ENCODE measurements around the gene FKBP14. TPM values are rescaled to one million over a fixed set of nuclear protein-coding genes. Genes with fewer than 3 reads are reported as not detected.

Gene FKBP14
- 1 to 10 TPM; 4.1 to 4.6 TPM for total RNA-seq
- polyA plus RNA-seq = 1.2 TPM

GRCh38 chr7:30026229-30027064 lies at the start of gene FKBP14:
FKBP14 (minus strand) TSS chr7:30026702; CDS start chr7:30026508, 194 bp downstream.
- H3K4me1 Mint-ChIP-seq = peaks cover 31 to 44% (median 42%) of the 10 kb centered on the region in 3 donors
- Histone ChIP-seq H3K4me1 (ENCODE audit: insufficient read depth, low read length) (peaks cover 25% of the 10 kb centered on the region), H3K27ac (ENCODE audit: low read depth, low read length) (peak within 1 kb of the TSS; percentile 72), H3K36me3 (ENCODE audit: insufficient read depth, low read length) (no peaks in the 10 kb centered on the region), H3K27me3 (ENCODE audit: insufficient read depth, low read length, poor library complexity, severe bottlenecking) (no peaks in the 10 kb centered on the region), H3K9me3 (ENCODE audit: low read length) (no peaks in the 10 kb centered on the region), H3K4me3 (ENCODE audit: low read length) (peak within 1 kb of the TSS; percentile 92)
- CTCF ChIA-PET = no interaction called here
- no peaks in the 10 kb centered on the region for H3K9me3 Mint-ChIP-seq
- peak; percentile 84 to 94 (median 89) for DNase-seq
- H3K27ac Mint-ChIP-seq = peak within 1 kb of the TSS; percentile 78 to 97 (median 92)
- H3K27me3 Mint-ChIP-seq = no peaks in the 10 kb centered on the region
- H3K4me3 Mint-ChIP-seq = peak within 1 kb of the TSS in 3 of 7 donors; percentile 95 to 99 (median 96)
- POLR2A ChIA-PET = interaction anchor here (1.8 kb wide), 1 partner anchor 109 kb away, joined by 7 read pairs; the partner anchor contains the start of gene MTURN
- H3K36me3 Mint-ChIP-seq = peaks cover 0 to 22% (median 0%) of the 10 kb centered on the region in 3 donors

- Mint-ChIP-seq H3K9me3 (no peaks in the 10 kb centered on the region), H3K4me1 (peaks cover 0 to 3% (median 0%) of the 10 kb centered on the region in 3 donors), H3K4me3 (no peak overlapping the region), H3K27ac (no peak overlapping the region), H3K36me3 (peaks cover 0 to 38% (median 21%) of the 10 kb centered on the region in 3 donors), H3K27me3 (no peaks in the 10 kb centered on the region)
- no peak for DNase-seq
- H3K27ac ChIP-seq (ENCODE audit: low read depth, low read length) = no peak overlapping the region
- no peaks in the 10 kb centered on the region for H3K9me3 ChIP-seq (ENCODE audit: low read length)
- ChIA-PET CTCF (interaction anchor here (1.5 to 4.5 kb wide), 2 partner anchors 11 to 12 kb away, joined by 6 to 20 read pairs; no protein-coding TSS in a partner anchor), POLR2A (no interaction called here)
- no peaks in the 10 kb centered on the region for H3K4me1 ChIP-seq (ENCODE audit: insufficient read depth, low read length)
- H3K4me3 ChIP-seq (ENCODE audit: low read length) = no peak overlapping the region
- H3K27me3 ChIP-seq (ENCODE audit: insufficient read depth, low read length, poor library complexity, severe bottlenecking) = no peaks in the 10 kb centered on the region
- H3K36me3 ChIP-seq (ENCODE audit: insufficient read depth, low read length) = peaks cover 6% of the 10 kb centered on the region
Measured at GRCh38 chr7:30074422-30075030, 48.0 kb upstream of the FKBP14 start.

GRCh38 chr7:30072735-30073134 lies 46.2 kb upstream of the FKBP14 start:
- peaks cover 0 to 22% (median 18%) of the 10 kb centered on the region in 3 donors for H3K36me3 Mint-ChIP-seq
- Histone ChIP-seq H3K9me3 (ENCODE audit: low read length) (no peaks in the 10 kb centered on the region), H3K27me3 (ENCODE audit: insufficient read depth, low read length, poor library complexity, severe bottlenecking) (no peaks in the 10 kb centered on the region), H3K4me3 (ENCODE audit: low read length) (no peak overlapping the region), H3K36me3 (ENCODE audit: insufficient read depth, low read length) (no peaks in the 10 kb centered on the region), H3K4me1 (ENCODE audit: insufficient read depth, low read length) (no peaks in the 10 kb centered on the region), H3K27ac (ENCODE audit: low read depth, low read length) (no peak overlapping the region)
- H3K27me3 Mint-ChIP-seq = no peaks in the 10 kb centered on the region
- no peak for DNase-seq
- no peak overlapping the region for H3K27ac Mint-ChIP-seq
- POLR2A ChIA-PET = no interaction called here
- H3K9me3 Mint-ChIP-seq = no peaks in the 10 kb centered on the region
- CTCF ChIA-PET = interaction anchor here (1.2 kb wide), 1 partner anchor 85 kb away, joined by 3 read pairs; no protein-coding TSS in a partner anchor
- H3K4me1 Mint-ChIP-seq = peaks cover 0 to 3% (median 0%) of the 10 kb centered on the region in 3 donors
- no peak overlapping the region for H3K4me3 Mint-ChIP-seq

- ChIA-PET POLR2A (no interaction called here), CTCF (interaction anchor here (1.2 kb wide), 1 partner anchor 8 kb away, joined by 5 read pairs; no protein-coding TSS in a partner anchor)
Measured at GRCh38 chr7:30070052-30070451, 43.5 kb upstream of the FKBP14 start.

GRCh38 chr7:30069096-30069867 lies 42.8 kb upstream of the FKBP14 start:
- ChIA-PET POLR2A (no interaction called here), CTCF (interaction anchor here (1.2 kb wide), 1 partner anchor 7 kb away, joined by 5 read pairs; no protein-coding TSS in a partner anchor)
- no peak for DNase-seq
- Histone ChIP-seq H3K4me1 (ENCODE audit: insufficient read depth, low read length) (no peaks in the 10 kb centered on the region), H3K36me3 (ENCODE audit: insufficient read depth, low read length) (no peaks in the 10 kb centered on the region), H3K9me3 (ENCODE audit: low read length) (no peaks in the 10 kb centered on the region), H3K4me3 (ENCODE audit: low read length) (no peak overlapping the region), H3K27ac (ENCODE audit: low read depth, low read length) (no peak overlapping the region), H3K27me3 (ENCODE audit: insufficient read depth, low read length, poor library complexity, severe bottlenecking) (no peaks in the 10 kb centered on the region)
- no peaks in the 10 kb centered on the region for H3K27me3 Mint-ChIP-seq
- H3K9me3 Mint-ChIP-seq = no peaks in the 10 kb centered on the region
- peaks cover 0 to 1% (median 0%) of the 10 kb centered on the region in 3 donors for H3K4me1 Mint-ChIP-seq
- H3K27ac Mint-ChIP-seq = no peak overlapping the region
- peaks cover 0 to 31% (median 22%) of the 10 kb centered on the region in 3 donors for H3K36me3 Mint-ChIP-seq
- H3K4me3 Mint-ChIP-seq = no peak overlapping the region

More at GRCh38 chr7:30070052-30070451, 43.5 kb upstream of the FKBP14 start:
- Mint-ChIP-seq H3K27ac (no peak overlapping the region), H3K27me3 (no peaks in the 10 kb centered on the region), H3K4me3 (no peak overlapping the region), H3K36me3 (peaks cover 0 to 27% (median 16%) of the 10 kb centered on the region in 3 donors), H3K4me1 (peaks cover 0 to 3% (median 0%) of the 10 kb centered on the region in 3 donors), H3K9me3 (no peaks in the 10 kb centered on the region)
- H3K4me1 ChIP-seq (ENCODE audit: insufficient read depth, low read length) = no peaks in the 10 kb centered on the region
- no peaks in the 10 kb centered on the region for H3K36me3 ChIP-seq (ENCODE audit: insufficient read depth, low read length)
- no peaks in the 10 kb centered on the region for H3K9me3 ChIP-seq (ENCODE audit: low read length)
- no peak overlapping the region for H3K27ac ChIP-seq (ENCODE audit: low read depth, low read length)
- no peaks in the 10 kb centered on the region for H3K27me3 ChIP-seq (ENCODE audit: insufficient read depth, low read length, poor library complexity, severe bottlenecking)
- H3K4me3 ChIP-seq (ENCODE audit: low read length) = no peak overlapping the region
- no peak for DNase-seq

GRCh38 chr7:30068117-30068516 lies 41.6 kb upstream of the FKBP14 start:
- no peak for DNase-seq
- H3K36me3 ChIP-seq (ENCODE audit: insufficient read depth, low read length) = peaks cover 3% of the 10 kb centered on the region
- Mint-ChIP-seq H3K27ac (no peak overlapping the region), H3K36me3 (peaks cover 0 to 42% (median 25%) of the 10 kb centered on the region in 3 donors), H3K4me1 (no peaks in the 10 kb centered on the region), H3K9me3 (no peaks in the 10 kb centered on the region), H3K4me3 (no peak overlapping the region), H3K27me3 (no peaks in the 10 kb centered on the region)
- no peaks in the 10 kb centered on the region for H3K9me3 ChIP-seq (ENCODE audit: low read length)
- ChIA-PET POLR2A (no interaction called here), CTCF (no interaction called here)
- no peak overlapping the region for H3K4me3 ChIP-seq (ENCODE audit: low read length)
- no peaks in the 10 kb centered on the region for H3K27me3 ChIP-seq (ENCODE audit: insufficient read depth, low read length, poor library complexity, severe bottlenecking)
- H3K27ac ChIP-seq (ENCODE audit: low read depth, low read length) = no peak overlapping the region
- H3K4me1 ChIP-seq (ENCODE audit: insufficient read depth, low read length) = no peaks in the 10 kb centered on the region

GRCh38 chr7:30066687-30067086 lies 40.2 kb upstream of the FKBP14 start:
- H3K27ac ChIP-seq (ENCODE audit: low read depth, low read length) = no peak overlapping the region
- H3K4me3 Mint-ChIP-seq = no peak overlapping the region
- ChIA-PET CTCF (interaction anchor here (1.3 kb wide), 1 partner anchor 9 kb away, joined by 4 read pairs; no protein-coding TSS in a partner anchor), POLR2A (no interaction called here)
- H3K27me3 ChIP-seq (ENCODE audit: insufficient read depth, low read length, poor library complexity, severe bottlenecking) = no peaks in the 10 kb centered on the region
- no peaks in the 10 kb centered on the region for H3K27me3 Mint-ChIP-seq
- H3K4me1 ChIP-seq (ENCODE audit: insufficient read depth, low read length) = no peaks in the 10 kb centered on the region
- H3K4me1 Mint-ChIP-seq = peaks cover 1 to 5% (median 3%) of the 10 kb centered on the region in 3 donors
- H3K9me3 Mint-ChIP-seq = no peaks in the 10 kb centered on the region
- no peak overlapping the region for H3K4me3 ChIP-seq (ENCODE audit: low read length)
- no peak overlapping the region for H3K27ac Mint-ChIP-seq
- H3K36me3 ChIP-seq (ENCODE audit: insufficient read depth, low read length) = peaks cover 6% of the 10 kb centered on the region
- H3K9me3 ChIP-seq (ENCODE audit: low read length) = no peaks in the 10 kb centered on the region
- H3K36me3 Mint-ChIP-seq = peaks cover 0 to 52% (median 27%) of the 10 kb centered on the region in 3 donors
- no peak for DNase-seq

Measured in CD8-positive, alpha-beta memory T cell (primary cell).